LNCaP clone FGC (cell line): ENCODE data around the gene PTPRT.
A peak's percentile ranks its signal among the peaks of the same experiment; 100 is the strongest.

Experiments
- DNase-seq: peaks from one replicate; pipeline ENCODE4 v3.0.0-alpha.2; 2011; ENCODE audit warnings: low read depth
- H3K4me3 ChIP-seq: 2 replicates; pipeline ENCODE4 v1.5.1; 2011; ENCODE audit warnings: mild to moderate bottlenecking, low read depth, low read length, control low read depth
- TF ChIP-seq, protein P1 (sequence below): IDR thresholded peaks from 2 replicates; pipeline ENCODE4 v1.5.1; 2012; ENCODE audit warnings: mild to moderate bottlenecking; ENCODE audit not compliant: control insufficient read depth, insufficient read depth; ENCODE audit errors: extremely low read depth

The PTPRT gene

DNA sequence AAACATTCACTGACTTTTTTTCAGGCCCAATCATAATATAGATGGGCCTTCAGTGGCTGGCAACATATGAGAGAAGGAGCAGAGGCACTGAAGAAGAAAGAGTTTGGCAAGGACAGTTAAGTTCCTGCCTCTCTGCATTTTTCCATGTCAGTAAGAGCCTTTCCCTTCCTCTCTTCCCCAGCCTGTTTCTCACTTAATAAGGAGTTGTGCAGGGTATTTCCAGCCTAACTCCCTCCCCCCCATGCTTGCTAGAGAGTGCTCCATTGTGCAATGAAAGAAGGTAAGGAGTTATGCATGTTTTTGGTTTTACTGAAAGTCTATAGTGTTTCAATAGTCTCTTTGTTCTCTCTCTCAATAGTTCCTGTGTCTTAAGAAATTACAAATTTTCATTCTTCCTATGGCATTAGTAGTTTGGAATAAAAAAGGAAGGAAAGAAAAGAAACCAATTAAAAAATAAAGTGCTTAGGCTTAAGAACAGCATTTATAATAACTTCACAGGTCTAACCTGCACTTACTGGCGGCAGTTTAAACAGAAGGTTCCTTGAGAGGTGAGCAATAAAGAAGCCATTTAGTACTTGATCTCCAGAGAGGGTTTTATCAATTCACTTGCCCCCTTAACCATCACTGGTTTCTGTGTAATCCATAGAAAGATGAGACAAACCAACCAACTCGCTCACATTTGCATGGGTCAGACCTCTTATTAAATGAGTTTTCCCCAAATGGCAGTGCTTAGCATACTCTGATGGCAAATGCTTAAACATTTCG, 251.1 kb downstream of the PTPRT start:
- no peak for DNase-seq
- H3K4me3 ChIP-seq: no peak overlapping the region
- TF ChIP-seq, protein P1, sequence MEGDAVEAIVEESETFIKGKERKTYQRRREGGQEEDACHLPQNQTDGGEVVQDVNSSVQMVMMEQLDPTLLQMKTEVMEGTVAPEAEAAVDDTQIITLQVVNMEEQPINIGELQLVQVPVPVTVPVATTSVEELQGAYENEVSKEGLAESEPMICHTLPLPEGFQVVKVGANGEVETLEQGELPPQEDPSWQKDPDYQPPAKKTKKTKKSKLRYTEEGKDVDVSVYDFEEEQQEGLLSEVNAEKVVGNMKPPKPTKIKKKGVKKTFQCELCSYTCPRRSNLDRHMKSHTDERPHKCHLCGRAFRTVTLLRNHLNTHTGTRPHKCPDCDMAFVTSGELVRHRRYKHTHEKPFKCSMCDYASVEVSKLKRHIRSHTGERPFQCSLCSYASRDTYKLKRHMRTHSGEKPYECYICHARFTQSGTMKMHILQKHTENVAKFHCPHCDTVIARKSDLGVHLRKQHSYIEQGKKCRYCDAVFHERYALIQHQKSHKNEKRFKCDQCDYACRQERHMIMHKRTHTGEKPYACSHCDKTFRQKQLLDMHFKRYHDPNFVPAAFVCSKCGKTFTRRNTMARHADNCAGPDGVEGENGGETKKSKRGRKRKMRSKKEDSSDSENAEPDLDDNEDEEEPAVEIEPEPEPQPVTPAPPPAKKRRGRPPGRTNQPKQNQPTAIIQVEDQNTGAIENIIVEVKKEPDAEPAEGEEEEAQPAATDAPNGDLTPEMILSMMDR: no peak

DNA sequence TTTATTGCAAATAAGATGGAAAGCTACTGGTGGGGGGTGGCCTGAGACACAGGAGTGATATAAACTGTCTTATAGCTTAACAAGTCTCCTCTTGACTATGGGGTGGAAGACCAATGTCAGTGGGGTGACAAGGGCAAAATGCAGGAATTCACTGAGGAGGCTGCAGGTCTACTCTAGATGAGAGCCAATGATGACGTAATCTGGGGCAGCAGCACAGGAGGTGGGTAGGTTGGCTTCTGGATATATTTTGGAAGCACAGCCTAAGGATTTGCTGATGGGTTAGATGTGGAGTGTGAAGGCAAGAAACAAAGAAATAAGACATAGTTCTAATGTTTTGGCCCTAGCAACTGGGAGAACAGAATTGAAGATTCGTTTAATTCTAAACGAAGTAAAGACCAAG, 253.2 kb downstream of the PTPRT start:
- no peak overlapping the region for H3K4me3 ChIP-seq
- TF ChIP-seq, protein P1: no peak
- DNase-seq: no peak

DNA sequence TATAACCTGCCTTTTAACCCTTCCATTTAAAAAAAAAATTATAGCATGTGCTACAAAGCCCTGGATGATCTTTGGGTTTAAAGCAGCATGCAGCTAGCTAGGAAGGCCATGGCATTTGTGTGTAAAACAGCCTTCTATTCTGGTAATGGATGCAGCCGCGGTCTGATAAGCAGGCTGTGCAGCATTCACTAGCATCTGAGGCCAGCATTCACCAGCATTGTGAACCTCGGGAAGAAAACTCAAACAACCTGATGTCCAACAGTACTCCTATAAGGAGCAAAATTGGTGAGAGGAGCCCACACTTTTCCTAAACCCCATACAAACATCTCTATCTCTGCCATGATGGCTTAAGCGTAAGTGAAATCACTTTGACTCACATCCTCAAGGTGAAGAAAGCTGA, 265.5 kb downstream of the PTPRT start:
- TF ChIP-seq, protein P1: no peak
- H3K4me3 ChIP-seq: no peak overlapping the region
- no peak for DNase-seq

DNA sequence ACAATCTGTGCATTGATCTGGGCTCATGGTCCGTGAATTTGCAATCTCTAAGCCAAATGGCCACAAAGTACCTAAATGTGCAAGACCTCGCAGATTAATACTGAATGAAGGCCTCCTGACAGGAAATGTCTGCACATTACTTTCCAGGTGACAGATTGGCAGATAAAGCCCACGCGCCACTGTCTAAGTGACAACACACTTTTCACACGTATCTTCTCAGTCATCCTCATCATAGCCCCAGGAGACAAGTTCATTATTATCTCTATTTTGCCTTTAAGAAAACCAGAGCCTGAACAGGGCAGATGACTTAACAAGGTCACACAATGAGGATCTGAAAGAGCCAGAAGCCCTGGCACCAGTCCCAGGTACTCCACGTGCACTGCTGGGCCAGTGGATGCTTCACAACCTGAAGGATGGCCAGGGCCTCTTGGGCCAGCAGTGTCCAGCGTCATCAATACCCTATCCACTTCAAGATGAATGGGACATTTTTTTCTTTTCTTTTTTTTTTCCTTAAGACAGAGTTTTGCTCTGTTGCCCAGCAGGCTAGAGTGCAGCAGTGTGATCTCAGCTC, 266.3 kb downstream of the PTPRT start:
- TF ChIP-seq, protein P1: no peak
- no peak overlapping the region for H3K4me3 ChIP-seq
- DNase-seq: peak; percentile 0

DNA sequence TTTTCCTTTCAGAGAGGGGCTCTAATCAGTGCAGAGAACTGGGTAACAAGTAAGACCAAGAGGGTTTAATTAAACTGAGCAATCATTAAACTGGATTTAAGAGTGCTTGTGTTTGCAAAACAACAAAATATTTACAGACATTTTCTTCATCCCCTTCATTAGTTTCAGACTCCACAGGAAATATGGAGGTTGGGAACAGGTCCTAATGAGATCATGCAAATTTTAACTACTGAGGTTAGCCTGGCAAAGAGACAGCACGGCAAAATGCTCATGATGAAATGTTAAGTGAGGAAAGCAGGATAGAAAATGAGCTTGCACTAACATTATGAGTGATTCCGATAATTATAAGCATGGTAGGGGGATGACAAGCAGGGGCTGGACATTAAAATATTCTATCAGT, 268.9 kb downstream of the PTPRT start:
- no peak for DNase-seq
- TF ChIP-seq, protein P1: no peak
- H3K4me3 ChIP-seq: no peak overlapping the region

DNA sequence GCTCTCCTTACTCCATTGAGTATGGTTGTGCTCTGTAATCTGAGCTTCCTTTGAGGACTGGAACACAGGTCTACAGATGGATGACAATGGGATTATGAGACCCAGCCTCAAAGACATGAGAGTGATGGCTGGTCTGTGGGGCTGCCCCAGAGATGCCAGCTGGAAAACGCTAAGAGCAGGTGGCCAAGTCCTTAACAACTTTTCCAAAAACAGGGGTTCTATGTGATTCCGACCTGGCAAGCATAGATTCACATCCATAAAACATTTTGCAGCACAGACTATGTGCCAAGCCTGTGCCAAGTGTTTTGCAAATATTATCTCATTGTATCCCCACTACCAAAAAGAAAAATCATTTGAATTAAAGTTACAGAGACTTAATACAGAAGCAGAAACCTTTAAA, 270.4 kb downstream of the PTPRT start:
- no peak for DNase-seq
- no peak overlapping the region for H3K4me3 ChIP-seq
- TF ChIP-seq, protein P1: no peak

DNA sequence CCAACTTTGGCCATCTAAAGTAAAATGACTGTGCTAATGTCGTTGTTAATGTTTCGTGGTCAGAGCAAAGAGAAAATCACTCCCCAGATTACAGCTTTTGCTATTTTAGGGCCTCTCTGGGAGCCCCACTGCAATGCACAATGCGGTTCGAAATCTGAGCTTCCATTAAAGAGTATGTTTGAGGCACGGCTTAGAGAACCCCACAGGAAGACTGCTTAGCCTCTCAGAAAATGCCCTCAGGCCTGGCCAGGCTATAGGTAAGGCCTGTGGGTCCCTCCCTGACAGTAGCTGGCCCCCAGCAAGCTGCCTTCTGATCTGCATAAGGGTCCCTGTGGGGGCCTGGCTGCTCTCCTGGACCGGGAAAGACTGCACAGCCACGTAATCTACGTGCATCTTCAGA, 274.6 kb downstream of the PTPRT start:
- TF ChIP-seq, protein P1: no peak
- DNase-seq: no peak
- H3K4me3 ChIP-seq: no peak overlapping the region
